Right atrium auricular region (tissue), 2 donors: ENCODE measurements around the gene CHKA. TPM values are rescaled to one million over a fixed set of nuclear protein-coding genes. Genes with fewer than 3 reads are reported as not detected.

Experiments used
- DNase-seq: peaks from one replicate; pipeline ENCODE4 v3.0.0-alpha.2; 2019; ENCODE audit warnings: low spot score
- H3K27ac ChIP-seq, 2 donors: fragments of 200-600 bp; sonication (generic); 1 replicate in 1 of 2; 2 replicates in 1 of 2; pipeline ENCODE4 v1.5.1; 2016 to 2019
- H3K27me3 ChIP-seq, 2 donors: fragments of 200-600 bp; sonication (generic); one replicate each; pipeline versions ENCODE4 v1.5.1 to v1.6.0; 2017 to 2019
- H3K36me3 ChIP-seq: fragments of 200-600 bp; sonication (generic); one replicate; pipeline ENCODE4 v1.5.1; 2016
- H3K4me1 ChIP-seq, 2 donors: fragments of 200-600 bp; sonication (generic); one replicate each; pipeline versions ENCODE4 v1.5.1 to v1.6.0; 2017 to 2019
- H3K4me3 ChIP-seq, 2 donors: fragments of 200-600 bp; sonication (generic); 1 replicate in 1 of 2; 2 replicates in 1 of 2; pipeline ENCODE4 v1.5.1; 2017 to 2019; ENCODE audit warnings: mild to moderate bottlenecking in 1 of 2, moderate library complexity in 1 of 2
- H3K9me3 ChIP-seq, 2 donors: fragments of 200-600 bp; sonication (generic); one replicate each; pipeline ENCODE4 v1.5.1; 2019
- total RNA-seq, 2 donors: library from RNA; depleted of rRNA; stranded (reverse); fragments of >200 nt; gene quantifications; one replicate each; pipeline ENCODE4 v1.1.0, GENCODE V29; 2016
- TF ChIP-seq, protein P1 (sequence below), 2 donors: fragments of 200-600 bp; sonication (generic); IDR thresholded peaks; one replicate each; pipeline ENCODE4 v1.5.1; 2019; ENCODE audit warnings: antibody characterized with exemption in 2 of 2

Gene CHKA
- total RNA-seq, 2 donors from 2014 or later: 6.1 to 10.3 TPM

DNA sequence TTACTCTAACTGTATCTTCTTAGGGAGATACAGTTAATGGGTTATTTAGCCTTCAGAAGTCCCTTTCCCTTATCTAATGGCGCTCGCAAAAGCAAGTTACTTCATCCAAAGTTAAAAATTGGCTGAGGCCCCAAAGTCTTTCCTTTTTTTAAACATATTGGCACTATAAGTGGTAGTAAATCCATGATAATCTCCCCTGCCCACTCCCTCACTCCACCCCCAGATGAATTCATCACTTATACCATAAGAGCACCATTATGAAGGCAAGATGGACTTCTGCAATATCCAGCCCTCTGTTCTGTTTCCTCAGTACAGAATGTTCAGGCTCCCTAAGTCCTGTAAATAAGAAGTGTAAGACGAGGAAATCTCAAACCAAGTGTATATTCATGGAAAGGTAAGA is 37.7 kb downstream of the CHKA start:
- DNase-seq: no peak
- TF ChIP-seq, protein P1, sequence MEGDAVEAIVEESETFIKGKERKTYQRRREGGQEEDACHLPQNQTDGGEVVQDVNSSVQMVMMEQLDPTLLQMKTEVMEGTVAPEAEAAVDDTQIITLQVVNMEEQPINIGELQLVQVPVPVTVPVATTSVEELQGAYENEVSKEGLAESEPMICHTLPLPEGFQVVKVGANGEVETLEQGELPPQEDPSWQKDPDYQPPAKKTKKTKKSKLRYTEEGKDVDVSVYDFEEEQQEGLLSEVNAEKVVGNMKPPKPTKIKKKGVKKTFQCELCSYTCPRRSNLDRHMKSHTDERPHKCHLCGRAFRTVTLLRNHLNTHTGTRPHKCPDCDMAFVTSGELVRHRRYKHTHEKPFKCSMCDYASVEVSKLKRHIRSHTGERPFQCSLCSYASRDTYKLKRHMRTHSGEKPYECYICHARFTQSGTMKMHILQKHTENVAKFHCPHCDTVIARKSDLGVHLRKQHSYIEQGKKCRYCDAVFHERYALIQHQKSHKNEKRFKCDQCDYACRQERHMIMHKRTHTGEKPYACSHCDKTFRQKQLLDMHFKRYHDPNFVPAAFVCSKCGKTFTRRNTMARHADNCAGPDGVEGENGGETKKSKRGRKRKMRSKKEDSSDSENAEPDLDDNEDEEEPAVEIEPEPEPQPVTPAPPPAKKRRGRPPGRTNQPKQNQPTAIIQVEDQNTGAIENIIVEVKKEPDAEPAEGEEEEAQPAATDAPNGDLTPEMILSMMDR (IDR thresholded peaks at IDR 0.05): no peak
- no peaks in the 10 kb centered on the region for H3K27me3 ChIP-seq
- H3K4me3 ChIP-seq: no peak overlapping the region
- peaks cover 10% of the 10 kb centered on the region for H3K36me3 ChIP-seq
- no peak overlapping the region for H3K27ac ChIP-seq
- no peaks in the 10 kb centered on the region for H3K9me3 ChIP-seq
- no peaks in the 10 kb centered on the region for H3K4me1 ChIP-seq

DNA sequence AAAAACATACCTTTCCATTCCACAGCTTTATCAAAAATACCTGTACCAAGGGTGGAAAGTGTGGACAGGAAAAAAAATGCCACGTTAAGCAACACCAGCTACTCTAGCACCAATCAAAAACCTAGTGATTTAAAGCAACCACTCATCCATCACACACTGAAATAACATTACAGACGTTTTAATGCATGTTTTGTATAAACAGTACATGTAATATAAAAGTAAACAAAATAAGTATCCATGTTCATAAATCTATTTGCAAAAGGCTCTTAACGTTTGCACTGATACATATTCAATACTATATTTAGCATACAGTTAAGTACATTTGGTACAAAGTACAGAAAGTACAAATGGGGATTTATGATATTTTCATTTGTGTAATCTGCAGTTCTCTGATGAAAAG is 38.7 kb downstream of the CHKA start:
- H3K4me1 ChIP-seq: peaks cover 0 to 7% of the 10 kb centered on the region in 2 donors
- no peak for DNase-seq
- TF ChIP-seq, protein P1 (IDR thresholded peaks at IDR 0.05): no peak
- no peaks in the 10 kb centered on the region for H3K27me3 ChIP-seq
- H3K27ac ChIP-seq: no peak overlapping the region
- H3K4me3 ChIP-seq: no peak overlapping the region
- H3K36me3 ChIP-seq: peaks cover 10% of the 10 kb centered on the region
- H3K9me3 ChIP-seq: no peaks in the 10 kb centered on the region

DNA sequence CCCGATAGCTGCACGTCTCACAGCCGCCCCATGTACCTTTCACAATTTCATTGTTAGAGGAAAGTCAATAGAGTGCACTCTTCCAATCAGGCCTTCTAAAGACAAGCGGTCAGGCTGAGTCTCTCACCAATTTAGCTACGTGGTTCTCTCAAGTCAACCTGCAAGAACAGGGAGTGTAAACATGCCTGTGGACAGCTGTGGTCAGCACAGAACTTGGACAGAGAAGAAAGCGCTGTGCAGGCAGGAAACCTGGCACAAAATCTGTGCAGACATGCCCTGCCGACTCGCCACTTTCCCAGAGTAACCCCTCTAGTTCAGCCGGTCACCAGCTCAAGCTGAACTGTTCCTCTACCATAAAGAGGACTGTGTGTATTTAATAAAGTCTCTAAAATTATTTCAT is 39.5 kb downstream of the CHKA start:
- no peak overlapping the region for H3K27ac ChIP-seq
- no peak for DNase-seq
- H3K4me3 ChIP-seq: no peak overlapping the region
- peaks cover 0 to 7% of the 10 kb centered on the region in 2 donors for H3K4me1 ChIP-seq
- TF ChIP-seq, protein P1 (IDR thresholded peaks at IDR 0.05): no peak
- no peaks in the 10 kb centered on the region for H3K9me3 ChIP-seq
- H3K36me3 ChIP-seq: peaks cover 10% of the 10 kb centered on the region
- no peaks in the 10 kb centered on the region for H3K27me3 ChIP-seq

DNA sequence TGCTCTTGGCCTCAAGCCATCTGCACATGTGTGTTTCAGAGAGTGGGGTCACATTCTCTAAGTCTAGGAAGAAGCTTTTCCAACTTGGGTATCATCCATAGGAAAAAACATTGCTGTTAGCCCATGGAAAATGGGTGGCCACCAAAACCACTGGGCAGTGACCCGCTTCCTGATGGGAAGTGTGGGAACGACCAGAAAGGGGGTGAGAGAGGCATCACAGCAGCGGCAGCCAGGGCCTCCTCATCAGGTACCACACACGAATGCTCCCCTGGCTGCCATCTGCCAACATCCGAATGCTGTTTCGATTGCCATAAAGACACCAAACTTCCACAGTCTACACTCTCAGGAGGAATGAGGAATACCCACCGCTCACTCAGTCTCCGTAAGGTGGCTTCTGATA is 40.3 kb downstream of the CHKA start:
- H3K4me3 ChIP-seq: no peak overlapping the region
- peaks cover 10% of the 10 kb centered on the region for H3K36me3 ChIP-seq
- H3K9me3 ChIP-seq: no peaks in the 10 kb centered on the region
- no peaks in the 10 kb centered on the region for H3K27me3 ChIP-seq
- peaks cover 0 to 7% of the 10 kb centered on the region in 2 donors for H3K4me1 ChIP-seq
- no peak for DNase-seq
- TF ChIP-seq, protein P1 (IDR thresholded peaks at IDR 0.05): no peak
- H3K27ac ChIP-seq: no peak overlapping the region

DNA sequence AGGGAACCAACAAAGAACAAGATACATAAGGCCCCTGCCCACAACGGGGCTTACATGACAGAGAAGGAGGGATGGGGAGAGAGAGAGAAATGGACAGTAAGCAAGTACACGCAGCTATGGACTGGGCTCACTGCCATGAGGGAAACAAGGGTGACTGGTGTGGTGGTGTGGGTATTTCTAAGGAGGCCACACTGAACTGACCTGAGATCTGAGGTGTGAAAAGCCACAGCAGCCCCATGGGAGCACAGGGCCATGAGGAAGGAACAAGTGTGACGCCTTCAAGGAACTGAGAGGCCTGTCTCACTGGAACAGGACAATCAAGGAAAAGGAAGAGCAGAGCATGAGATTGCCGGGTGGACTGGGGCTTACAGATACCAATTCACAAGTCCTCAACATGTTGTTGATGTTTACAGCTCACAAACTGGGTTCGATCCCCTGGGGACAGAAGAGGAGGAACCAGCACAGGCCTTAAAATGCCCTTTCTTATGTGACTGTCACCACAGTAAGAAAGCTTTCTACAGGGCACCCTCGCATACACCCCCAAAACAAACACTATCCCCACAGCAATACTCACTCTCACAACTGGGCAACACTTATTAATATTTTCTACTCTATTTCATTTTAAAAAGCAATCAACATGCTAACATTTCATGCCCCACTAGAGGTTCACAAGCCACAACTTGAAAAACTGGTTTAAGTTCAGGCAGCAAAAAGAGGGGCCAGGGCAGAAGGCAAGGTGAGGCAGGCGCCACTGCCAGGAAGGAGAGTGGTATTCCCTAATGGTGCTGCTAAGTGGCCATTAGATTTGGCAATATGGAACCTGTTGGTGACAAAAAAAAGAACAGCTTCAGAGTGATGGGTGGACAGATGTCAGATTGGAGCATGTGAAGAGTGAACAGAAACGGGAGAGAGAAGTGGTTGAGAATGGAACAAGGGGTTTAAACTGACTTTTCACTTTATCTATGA is 43.3 kb downstream of the CHKA start:
- Histone ChIP-seq H3K27ac (no peak overlapping the region), H3K27me3 (no peaks in the 10 kb centered on the region), H3K36me3 (peaks cover 18% of the 10 kb centered on the region), H3K4me3 (no peak overlapping the region), H3K4me1 (peaks cover 0 to 7% of the 10 kb centered on the region in 2 donors), H3K9me3 (no peaks in the 10 kb centered on the region)
- TF ChIP-seq, protein P1 (IDR thresholded peaks at IDR 0.05): no peak
- no peak for DNase-seq
